Activated naive CD8-positive, alpha-beta T cell treated with anti-CD3 and anti-CD28 coated beads for 36 hours (primary cell): Measurements from ENCODE around the gene GPR52. TPM values are rescaled to one million over a fixed set of nuclear protein-coding genes. Genes with fewer than 3 reads are reported as not detected.

ENCODE experiments used
- DNase-seq: peaks from one replicate; pipeline ENCODE4 v3.0.0; 2021
- H3K27ac Mint-ChIP-seq: one replicate; pipeline ENCODE4 v1.8.0; 2022; ENCODE audit warnings: mild to moderate bottlenecking, moderate library complexity, mixed read lengths
- H3K27me3 Mint-ChIP-seq: one replicate; pipeline ENCODE4 v1.8.0; 2022; ENCODE audit warnings: mild to moderate bottlenecking, mixed read lengths
- H3K36me3 Mint-ChIP-seq: one replicate; pipeline ENCODE4 v1.8.0; 2021; ENCODE audit warnings: mild to moderate bottlenecking, mixed read lengths
- H3K4me1 Mint-ChIP-seq: one replicate; pipeline ENCODE4 v1.8.0; 2021; ENCODE audit warnings: mixed read lengths
- H3K4me3 Mint-ChIP-seq: one replicate; pipeline ENCODE4 v1.8.0; 2022; ENCODE audit warnings: mild to moderate bottlenecking, moderate library complexity, mixed read lengths
- H3K9me3 Mint-ChIP-seq: one replicate; pipeline ENCODE4 v1.8.0; 2022; ENCODE audit warnings: mixed read lengths
- total RNA-seq, 2 experiments: library from RNA; stranded (reverse); gene quantifications; one replicate each; pipeline ENCODE4 v1.2.3, GENCODE V29; 2021

Gene GPR52
- total RNA-seq, 2 experiments from 2014 or later = 0.34 to 0.60 TPM

GRCh38 chr1:174428739-174429138, 19.0 kb upstream of the GPR52 start:
- Mint-ChIP-seq H3K4me3 (no peak overlapping the region), H3K4me1 (no peaks in the 10 kb centered on the region), H3K9me3 (no peaks in the 10 kb centered on the region), H3K27ac (no peak overlapping the region), H3K36me3 (peaks cover 2% of the 10 kb centered on the region), H3K27me3 (no peaks in the 10 kb centered on the region)
- no peak for DNase-seq

- Mint-ChIP-seq H3K36me3 (peaks cover 14% of the 10 kb centered on the region), H3K27me3 (no peaks in the 10 kb centered on the region), H3K9me3 (peaks cover 4% of the 10 kb centered on the region), H3K4me3 (no peak overlapping the region), H3K4me1 (no peaks in the 10 kb centered on the region), H3K27ac (no peak overlapping the region)
- DNase-seq = no peak
These were observed 14.3 kb upstream of the GPR52 start for GRCh38 chr1:174433451-174433850.

DNA sequence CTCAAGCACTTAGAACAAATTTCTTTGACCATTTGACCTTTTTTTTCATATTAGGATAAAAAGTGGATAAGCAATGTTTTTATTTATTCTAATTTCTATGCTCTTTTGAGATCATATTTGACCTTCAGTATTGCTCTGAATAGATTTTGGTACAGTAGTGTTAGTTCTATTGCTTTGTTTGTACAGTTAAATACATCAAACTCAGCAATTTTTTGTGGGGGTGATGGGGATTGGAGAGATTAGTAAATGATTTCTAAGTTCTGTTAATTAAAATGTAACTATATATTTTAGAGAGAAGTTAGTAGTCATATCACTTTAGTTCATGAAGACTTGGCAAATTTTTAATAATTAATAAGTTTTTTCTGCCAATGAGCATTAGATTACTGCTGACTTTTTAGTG, 2.4 kb upstream of the GPR52 start:
- no peaks in the 10 kb centered on the region for H3K36me3 Mint-ChIP-seq

DNA sequence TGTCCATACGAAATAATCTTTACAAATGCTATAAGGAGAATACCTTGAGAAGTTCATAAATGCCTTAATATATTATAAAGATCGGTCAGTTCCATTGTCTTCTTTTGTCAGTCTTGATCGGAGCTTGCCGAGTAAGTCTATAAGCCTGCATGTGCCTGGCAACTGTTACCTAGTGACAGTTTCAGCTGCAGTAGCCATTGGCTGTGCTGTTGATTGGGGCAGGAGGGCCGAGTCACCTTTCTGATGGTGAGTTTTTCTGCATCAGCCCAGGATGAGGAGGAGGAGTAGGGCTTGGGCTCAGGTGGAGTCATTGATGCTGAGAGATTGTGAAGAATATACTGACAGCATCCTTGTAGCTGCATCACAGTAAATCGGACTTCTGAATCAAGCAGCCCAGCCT, 1.9 kb upstream of the GPR52 start:
- no peaks in the 10 kb centered on the region for H3K4me1 Mint-ChIP-seq
- H3K9me3 Mint-ChIP-seq = no peaks in the 10 kb centered on the region
- H3K36me3 Mint-ChIP-seq = no peaks in the 10 kb centered on the region
- H3K4me3 Mint-ChIP-seq = no peak overlapping the region
- H3K27ac Mint-ChIP-seq = no peak overlapping the region
- no peaks in the 10 kb centered on the region for H3K27me3 Mint-ChIP-seq
- DNase-seq = no peak

More for the DNA sequence above, 2.4 kb upstream of the GPR52 start:
- no peaks in the 10 kb centered on the region for H3K4me1 Mint-ChIP-seq
- H3K27ac Mint-ChIP-seq = no peak overlapping the region
- no peaks in the 10 kb centered on the region for H3K9me3 Mint-ChIP-seq
- H3K4me3 Mint-ChIP-seq = no peak overlapping the region
- no peak for DNase-seq
- no peaks in the 10 kb centered on the region for H3K27me3 Mint-ChIP-seq

GRCh38 chr1:174448531-174448883, 743 bp downstream of the GPR52 start:
- Mint-ChIP-seq H3K4me3 (no peak overlapping the region), H3K27ac (no peak overlapping the region), H3K9me3 (no peaks in the 10 kb centered on the region), H3K4me1 (no peaks in the 10 kb centered on the region), H3K27me3 (no peaks in the 10 kb centered on the region), H3K36me3 (no peaks in the 10 kb centered on the region)
- no peak for DNase-seq

DNA sequence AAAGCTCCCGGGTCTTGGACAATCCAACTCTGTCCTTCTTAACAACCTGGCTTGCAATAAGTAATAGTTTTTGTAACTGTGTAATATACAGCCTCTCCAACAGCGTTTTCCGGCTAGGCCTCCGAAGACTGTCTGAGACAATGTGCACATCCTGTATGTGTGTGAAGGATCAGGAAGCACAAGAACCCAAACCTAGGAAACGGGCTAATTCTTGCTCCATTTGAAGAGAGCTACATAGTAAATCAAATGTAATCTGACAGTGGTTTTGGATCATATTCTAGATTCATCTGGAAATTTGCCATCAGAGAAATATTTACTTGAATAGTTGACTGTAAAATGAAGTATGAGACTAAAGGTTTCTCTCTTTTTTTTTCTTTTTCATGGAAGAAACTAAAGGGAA, 1.2 kb downstream of the GPR52 start:
- Mint-ChIP-seq H3K4me1 (no peaks in the 10 kb centered on the region), H3K9me3 (no peaks in the 10 kb centered on the region), H3K27me3 (no peaks in the 10 kb centered on the region), H3K27ac (no peak overlapping the region), H3K36me3 (no peaks in the 10 kb centered on the region), H3K4me3 (no peak overlapping the region)
- DNase-seq = no peak

DNA sequence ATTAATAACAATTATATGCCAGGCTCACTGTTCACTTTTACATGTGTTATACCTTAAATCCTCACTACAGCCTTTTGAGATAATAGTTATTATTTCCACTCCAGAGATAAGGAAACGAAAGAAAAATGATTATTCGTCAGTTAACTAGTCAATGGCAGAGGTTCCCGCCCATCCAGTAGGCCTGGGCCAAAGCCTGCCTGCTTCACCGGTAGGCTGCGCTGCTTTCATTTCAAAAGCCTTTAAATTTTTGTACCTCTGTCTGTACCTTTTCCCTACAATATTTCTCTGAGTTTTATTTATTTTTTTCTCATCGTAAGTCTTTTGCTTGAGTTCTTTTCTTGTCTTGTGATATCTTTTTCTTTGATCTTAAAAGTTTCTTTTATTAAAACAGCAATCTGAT, 3.6 kb downstream of the GPR52 start:
- Mint-ChIP-seq H3K27me3 (no peaks in the 10 kb centered on the region), H3K27ac (no peak overlapping the region), H3K9me3 (no peaks in the 10 kb centered on the region), H3K36me3 (no peaks in the 10 kb centered on the region), H3K4me1 (no peaks in the 10 kb centered on the region), H3K4me3 (no peak overlapping the region)
- DNase-seq = no peak

DNA sequence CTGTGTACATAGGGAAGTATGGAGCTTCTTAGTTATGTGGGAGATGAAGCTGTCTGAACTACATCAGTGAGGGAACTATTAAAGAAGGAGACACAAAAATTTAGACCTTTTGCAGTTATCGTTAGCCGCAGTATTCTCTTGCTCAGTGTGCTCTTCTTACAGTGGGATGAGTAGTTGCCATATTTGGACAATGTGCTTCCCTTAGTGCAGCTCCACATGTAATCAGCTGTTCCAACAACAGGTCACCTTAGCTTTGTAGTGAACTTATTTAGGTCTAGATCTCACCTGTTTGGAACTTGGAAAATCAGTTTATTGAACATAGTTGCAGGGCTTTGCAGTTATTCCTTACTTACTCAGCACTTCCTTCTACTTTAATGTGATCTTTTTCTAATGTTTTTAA, 18.1 kb downstream of the GPR52 start:
- Mint-ChIP-seq H3K27me3 (no peaks in the 10 kb centered on the region), H3K4me3 (no peak overlapping the region), H3K27ac (no peak overlapping the region), H3K36me3 (peaks cover 11% of the 10 kb centered on the region), H3K9me3 (peaks cover 1% of the 10 kb centered on the region), H3K4me1 (no peaks in the 10 kb centered on the region)
- DNase-seq = no peak

DNA sequence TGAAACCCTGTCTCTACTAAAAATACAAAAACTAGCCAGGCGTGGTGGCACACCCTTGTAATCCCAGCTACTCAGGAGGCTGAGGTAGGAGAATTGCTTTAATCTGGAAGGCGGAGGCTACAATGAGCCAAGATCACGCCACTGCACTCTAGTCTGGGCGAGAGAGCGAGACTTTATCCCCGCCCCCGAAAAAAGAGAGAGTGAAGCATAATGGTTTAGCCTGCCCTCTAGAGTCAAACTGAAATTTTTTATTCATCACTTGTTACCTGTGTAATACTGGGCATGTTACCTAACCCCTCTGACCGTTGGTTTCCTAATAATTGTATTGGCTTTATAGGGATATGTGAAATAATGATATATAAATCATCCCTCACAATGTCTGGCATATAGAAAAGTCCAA, 18.8 kb downstream of the GPR52 start:
- H3K27me3 Mint-ChIP-seq = no peaks in the 10 kb centered on the region
- H3K4me1 Mint-ChIP-seq = no peaks in the 10 kb centered on the region
- no peak overlapping the region for H3K27ac Mint-ChIP-seq
- peaks cover 11% of the 10 kb centered on the region for H3K36me3 Mint-ChIP-seq
- H3K9me3 Mint-ChIP-seq = peaks cover 1% of the 10 kb centered on the region
- no peak for DNase-seq
- H3K4me3 Mint-ChIP-seq = no peak overlapping the region

GRCh38 chr1:174469052-174469451, 21.3 kb downstream of the GPR52 start:
- Mint-ChIP-seq H3K9me3 (no peaks in the 10 kb centered on the region), H3K36me3 (no peaks in the 10 kb centered on the region), H3K27ac (no peak overlapping the region), H3K4me3 (no peak overlapping the region), H3K4me1 (no peaks in the 10 kb centered on the region), H3K27me3 (no peaks in the 10 kb centered on the region)
- DNase-seq = no peak

DNA sequence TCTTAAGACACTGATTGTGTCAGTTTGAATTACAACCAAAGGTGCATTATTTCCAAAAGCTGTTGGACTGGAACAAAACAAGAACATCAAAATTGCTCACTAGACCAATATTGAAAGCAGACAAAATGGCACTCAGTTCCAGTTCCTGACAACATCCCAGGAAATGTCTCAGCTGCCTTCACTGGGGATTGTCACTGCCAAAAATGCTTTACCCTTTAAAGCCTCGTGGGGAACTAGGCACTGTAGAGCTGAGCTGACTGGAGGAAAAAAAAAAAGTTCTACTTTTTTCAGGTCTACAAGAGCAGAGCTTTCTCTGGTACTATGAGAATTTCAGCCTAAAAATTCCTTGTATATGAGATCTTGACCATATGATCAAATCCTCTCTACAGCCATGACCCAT, 21.9 kb downstream of the GPR52 start:
- Mint-ChIP-seq H3K4me1 (no peaks in the 10 kb centered on the region), H3K4me3 (no peak overlapping the region), H3K27ac (no peak overlapping the region), H3K9me3 (no peaks in the 10 kb centered on the region), H3K27me3 (no peaks in the 10 kb centered on the region), H3K36me3 (no peaks in the 10 kb centered on the region)
- no peak for DNase-seq

- no peak overlapping the region for H3K4me3 Mint-ChIP-seq
- peaks cover 2% of the 10 kb centered on the region for H3K36me3 Mint-ChIP-seq
- no peaks in the 10 kb centered on the region for H3K9me3 Mint-ChIP-seq
- H3K27ac Mint-ChIP-seq = no peak overlapping the region
- H3K4me1 Mint-ChIP-seq = no peaks in the 10 kb centered on the region
- H3K27me3 Mint-ChIP-seq = no peaks in the 10 kb centered on the region
- no peak for DNase-seq
These were observed 31.5 kb downstream of the GPR52 start for GRCh38 chr1:174479281-174479680.

DNA sequence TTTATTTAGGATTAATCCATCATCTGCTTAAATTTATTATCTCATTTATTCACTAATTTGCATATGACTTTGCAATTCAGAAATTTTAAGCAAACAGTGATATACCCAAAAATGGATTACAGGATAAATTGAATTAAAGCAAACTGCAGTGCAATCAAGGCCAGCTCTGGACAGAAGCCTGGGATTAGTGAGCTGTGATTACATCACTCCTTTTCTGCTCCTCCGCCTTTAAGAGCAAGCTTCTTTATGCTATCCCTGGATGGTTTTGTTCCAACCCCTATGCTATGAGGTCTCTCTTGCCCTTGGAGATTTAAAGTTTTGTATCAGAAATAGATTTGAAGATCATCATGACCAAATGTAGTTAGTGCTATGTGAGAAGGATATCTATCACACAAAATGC, 32.6 kb downstream of the GPR52 start:
- Mint-ChIP-seq H3K27ac (no peak overlapping the region), H3K36me3 (peaks cover 3% of the 10 kb centered on the region), H3K4me1 (no peaks in the 10 kb centered on the region), H3K9me3 (peaks cover 2% of the 10 kb centered on the region), H3K4me3 (no peak overlapping the region), H3K27me3 (no peaks in the 10 kb centered on the region)
- no peak for DNase-seq

DNA sequence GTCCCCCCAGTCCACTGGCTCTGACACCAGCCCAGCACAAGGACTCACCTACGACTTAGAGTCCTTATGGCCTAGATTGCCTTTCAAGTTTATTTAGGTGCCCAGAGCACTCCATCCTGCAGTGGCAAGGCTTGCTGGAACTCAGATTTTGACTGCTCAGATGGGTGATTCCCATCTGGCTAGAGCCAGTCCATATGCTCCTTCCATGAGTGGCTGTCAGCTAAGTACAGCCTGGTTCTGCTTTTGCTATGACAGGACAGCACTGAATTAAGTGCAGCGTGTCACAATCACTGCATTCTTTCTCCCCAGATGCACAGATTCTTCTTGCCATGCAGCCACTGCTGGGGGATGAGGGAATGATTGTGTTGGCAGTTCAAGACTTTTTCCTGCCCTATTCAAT, 43.8 kb downstream of the GPR52 start:
- Mint-ChIP-seq H3K36me3 (peaks cover 15% of the 10 kb centered on the region), H3K9me3 (peaks cover 5% of the 10 kb centered on the region), H3K4me1 (no peaks in the 10 kb centered on the region), H3K4me3 (no peak overlapping the region), H3K27me3 (no peaks in the 10 kb centered on the region), H3K27ac (no peak overlapping the region)
- no peak for DNase-seq

- H3K36me3 Mint-ChIP-seq = peaks cover 3% of the 10 kb centered on the region
- H3K27me3 Mint-ChIP-seq = no peaks in the 10 kb centered on the region
- no peak for DNase-seq
- H3K4me3 Mint-ChIP-seq = no peak overlapping the region
- H3K9me3 Mint-ChIP-seq = no peaks in the 10 kb centered on the region
- H3K4me1 Mint-ChIP-seq = peaks cover 2% of the 10 kb centered on the region
- H3K27ac Mint-ChIP-seq = no peak overlapping the region
These were observed 49.7 kb downstream of the GPR52 start for GRCh38 chr1:174497478-174497877.
